OCI-LY3 (cell line): ENCODE measurements around the gene RPP25L.

Source experiments
- CTCF ChIP-seq: fragments of 200-600, 300-600 bp; sonication (generic); IDR thresholded peaks from 2 replicates; pipeline ENCODE4 v1.5.1; 2014; ENCODE audit warnings: antibody characterized with exemption, low read length, low read depth
- EZH2phosphoT487 ChIP-seq: fragments of 200-600 bp; shearing (Covaris generic); IDR thresholded peaks from 2 replicates; pipeline ENCODE4 v1.6.1; 2018; ENCODE audit warnings: antibody characterized with exemption, mixed run types, low read depth

DNA sequence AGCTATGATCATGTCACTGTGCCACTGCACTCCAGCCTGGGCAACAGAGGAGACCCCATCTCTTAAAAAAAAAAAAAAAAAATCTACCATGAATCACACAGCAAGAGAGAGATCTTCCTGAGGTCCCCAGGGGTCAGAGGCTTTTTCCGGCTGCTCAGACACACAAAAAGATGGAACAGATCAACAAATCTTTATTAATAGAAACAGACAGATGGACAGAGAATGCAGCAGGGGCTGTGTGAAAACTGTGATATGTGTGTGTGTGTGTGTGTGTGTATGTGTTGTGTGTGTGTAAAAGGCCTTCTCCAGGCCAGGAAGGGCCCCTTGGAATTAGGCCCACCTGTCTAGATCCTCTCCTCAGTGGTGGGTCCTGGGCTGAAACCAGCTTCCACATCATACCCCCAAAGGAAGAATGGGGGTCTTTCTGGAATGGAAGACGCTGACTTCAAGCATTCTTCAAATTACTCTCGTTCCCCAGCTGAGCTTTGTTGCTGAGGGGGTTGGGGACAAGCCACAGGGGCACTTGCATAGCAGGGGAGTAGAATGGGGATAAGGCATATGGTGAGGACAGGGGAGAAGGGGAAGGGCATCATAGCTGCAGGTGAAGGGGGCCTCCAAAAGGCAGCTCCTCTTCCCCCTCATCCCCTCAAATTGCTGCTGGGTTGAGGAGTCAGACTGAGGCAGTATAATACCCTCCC is 22.8 kb upstream of the RPP25L start:
- TF ChIP-seq CTCF (no peak), EZH2phosphoT487 (no peak)
